Measurements from ENCODE around the gene ADGRV1. TPM values are rescaled to one million over a fixed set of nuclear protein-coding genes. Genes with fewer than 3 reads are reported as not detected.

Gene ADGRV1
- total RNA-seq, 1 donor from 2014 or later, result 18.2 TPM

GRCh38 chr5:90912476-90912875 is 353.9 kb downstream of the ADGRV1 start:
- TF ChIP-seq, protein P1, sequence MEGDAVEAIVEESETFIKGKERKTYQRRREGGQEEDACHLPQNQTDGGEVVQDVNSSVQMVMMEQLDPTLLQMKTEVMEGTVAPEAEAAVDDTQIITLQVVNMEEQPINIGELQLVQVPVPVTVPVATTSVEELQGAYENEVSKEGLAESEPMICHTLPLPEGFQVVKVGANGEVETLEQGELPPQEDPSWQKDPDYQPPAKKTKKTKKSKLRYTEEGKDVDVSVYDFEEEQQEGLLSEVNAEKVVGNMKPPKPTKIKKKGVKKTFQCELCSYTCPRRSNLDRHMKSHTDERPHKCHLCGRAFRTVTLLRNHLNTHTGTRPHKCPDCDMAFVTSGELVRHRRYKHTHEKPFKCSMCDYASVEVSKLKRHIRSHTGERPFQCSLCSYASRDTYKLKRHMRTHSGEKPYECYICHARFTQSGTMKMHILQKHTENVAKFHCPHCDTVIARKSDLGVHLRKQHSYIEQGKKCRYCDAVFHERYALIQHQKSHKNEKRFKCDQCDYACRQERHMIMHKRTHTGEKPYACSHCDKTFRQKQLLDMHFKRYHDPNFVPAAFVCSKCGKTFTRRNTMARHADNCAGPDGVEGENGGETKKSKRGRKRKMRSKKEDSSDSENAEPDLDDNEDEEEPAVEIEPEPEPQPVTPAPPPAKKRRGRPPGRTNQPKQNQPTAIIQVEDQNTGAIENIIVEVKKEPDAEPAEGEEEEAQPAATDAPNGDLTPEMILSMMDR (IDR thresholded peaks at IDR 0.05; ENCODE audit: partially characterized antibody, unreplicated experiment), result no peak
- Mint-ChIP-seq H3K4me3 (ENCODE audit: unreplicated experiment) (no peak overlapping the region), H3K4me1 (ENCODE audit: low read depth, unreplicated experiment) (peaks cover 7% of the 10 kb centered on the region), H3K9me3 (ENCODE audit: unreplicated experiment) (no peaks in the 10 kb centered on the region), H3K27ac (ENCODE audit: unreplicated experiment) (no peak overlapping the region), H3K27me3 (ENCODE audit: unreplicated experiment) (no peaks in the 10 kb centered on the region), H3K36me3 (ENCODE audit: unreplicated experiment) (no peaks in the 10 kb centered on the region)
- DNase-seq, result no peak

- H3K36me3 Mint-ChIP-seq (ENCODE audit: unreplicated experiment), result no peaks in the 10 kb centered on the region
- H3K27ac Mint-ChIP-seq (ENCODE audit: unreplicated experiment), result no peak overlapping the region
- H3K27me3 Mint-ChIP-seq (ENCODE audit: unreplicated experiment), result no peaks in the 10 kb centered on the region
- TF ChIP-seq, protein P1 (IDR thresholded peaks at IDR 0.05; ENCODE audit: partially characterized antibody, unreplicated experiment), result no peak
- no peak for DNase-seq
- no peak overlapping the region for H3K4me3 Mint-ChIP-seq (ENCODE audit: unreplicated experiment)
- no peaks in the 10 kb centered on the region for H3K9me3 Mint-ChIP-seq (ENCODE audit: unreplicated experiment)
- H3K4me1 Mint-ChIP-seq (ENCODE audit: low read depth, unreplicated experiment), result peaks cover 7% of the 10 kb centered on the region
Observed at GRCh38 chr5:90915393-90915792, 356.8 kb downstream of the ADGRV1 start.

GRCh38 chr5:90916947-90917800 is 358.6 kb downstream of the ADGRV1 start:
- H3K27me3 Mint-ChIP-seq (ENCODE audit: unreplicated experiment), result no peaks in the 10 kb centered on the region

GRCh38 chr5:90917928-90918668 is 359.5 kb downstream of the ADGRV1 start:
- Mint-ChIP-seq H3K4me1 (ENCODE audit: low read depth, unreplicated experiment) (peaks cover 16% of the 10 kb centered on the region), H3K36me3 (ENCODE audit: unreplicated experiment) (no peaks in the 10 kb centered on the region), H3K4me3 (ENCODE audit: unreplicated experiment) (no peak overlapping the region), H3K27ac (ENCODE audit: unreplicated experiment) (no peak overlapping the region), H3K9me3 (ENCODE audit: unreplicated experiment) (no peaks in the 10 kb centered on the region), H3K27me3 (ENCODE audit: unreplicated experiment) (no peaks in the 10 kb centered on the region)
- TF ChIP-seq, protein P1 (IDR thresholded peaks at IDR 0.05; ENCODE audit: partially characterized antibody, unreplicated experiment), result no peak
- DNase-seq, result no peak

More at GRCh38 chr5:90916947-90917800, 358.6 kb downstream of the ADGRV1 start:
- no peaks in the 10 kb centered on the region for H3K36me3 Mint-ChIP-seq (ENCODE audit: unreplicated experiment)
- no peaks in the 10 kb centered on the region for H3K9me3 Mint-ChIP-seq (ENCODE audit: unreplicated experiment)
- H3K27ac Mint-ChIP-seq (ENCODE audit: unreplicated experiment), result no peak overlapping the region
- TF ChIP-seq, protein P1 (IDR thresholded peaks at IDR 0.05; ENCODE audit: partially characterized antibody, unreplicated experiment), result no peak
- DNase-seq, result no peak
- peaks cover 16% of the 10 kb centered on the region for H3K4me1 Mint-ChIP-seq (ENCODE audit: low read depth, unreplicated experiment)
- no peak overlapping the region for H3K4me3 Mint-ChIP-seq (ENCODE audit: unreplicated experiment)

Data from glutamatergic neuron (in vitro differentiated cells).